Progenitor cell of endocrine pancreas (in vitro differentiated cells): ENCODE data around the gene EDN1. TPM values are rescaled to one million over a fixed set of nuclear protein-coding genes. Genes with fewer than 3 reads are reported as not detected.

Source experiments
- DNase-seq: peaks from one replicate; pipeline ENCODE4 v3.0.0; 2021; ENCODE audit warnings: low spot score; ENCODE audit not compliant: unreplicated experiment
- H3K27ac Mint-ChIP-seq: 2 replicates; pipeline ENCODE4 v1.8.0; 2021; ENCODE audit warnings: mild to moderate bottlenecking, moderate library complexity, mixed read lengths
- H3K27me3 Mint-ChIP-seq: 2 replicates; pipeline ENCODE4 v1.8.0; 2021; ENCODE audit warnings: mixed read lengths
- H3K36me3 Mint-ChIP-seq: 2 replicates; pipeline ENCODE4 v1.8.0; 2022; ENCODE audit warnings: mixed read lengths; ENCODE audit not compliant: insufficient read depth
- H3K4me1 Mint-ChIP-seq: 2 replicates; pipeline ENCODE4 v1.8.0; 2021; ENCODE audit warnings: low read depth, mixed read lengths
- H3K4me3 Mint-ChIP-seq: 2 replicates; pipeline ENCODE4 v1.8.0; 2021; ENCODE audit warnings: low read depth, mild to moderate bottlenecking, moderate library complexity, mixed read lengths
- H3K9me3 Mint-ChIP-seq: 2 replicates; pipeline ENCODE4 v1.8.0; 2021; ENCODE audit warnings: low read depth, mixed read lengths
- CTCF ChIP-seq: fragments of 200-600 bp; sonication (generic); IDR thresholded peaks from one replicate; pipeline ENCODE4 v1.5.0; 2021; ENCODE audit warnings: antibody characterized with exemption, mild to moderate bottlenecking; ENCODE audit not compliant: unreplicated experiment
- total RNA-seq: library from RNA; stranded (reverse); gene quantifications from 2 replicates; pipeline ENCODE4 v1.2.1, GENCODE V29; 2021

Gene EDN1
- total RNA-seq, 1 donor from 2014 or later, result 2.0 TPM

- H3K4me3 Mint-ChIP-seq, result peak overlapping the region; percentile 74
Measured at GRCh38 chr6:12288914-12289313, 1.2 kb upstream of the EDN1 start.

GRCh38 chr6:12289365-12289919 lies 719 bp upstream of the EDN1 start:
- peak; percentile 39 for DNase-seq
- H3K27me3 Mint-ChIP-seq, result peaks cover 19% of the 10 kb centered on the region
- peaks cover 36% of the 10 kb centered on the region for H3K4me1 Mint-ChIP-seq
- TF ChIP-seq CTCF, result peak; percentile 78
- H3K9me3 Mint-ChIP-seq, result no peaks in the 10 kb centered on the region
- peak overlapping the region; percentile 74 for H3K4me3 Mint-ChIP-seq
- H3K36me3 Mint-ChIP-seq, result peaks cover 2% of the 10 kb centered on the region
- H3K27ac Mint-ChIP-seq, result peak overlapping the region; percentile 90

More at GRCh38 chr6:12288914-12289313, 1.2 kb upstream of the EDN1 start:
- TF ChIP-seq CTCF, result no peak
- no peak for DNase-seq
- Mint-ChIP-seq H3K36me3 (no peaks in the 10 kb centered on the region), H3K9me3 (no peaks in the 10 kb centered on the region), H3K4me1 (peaks cover 36% of the 10 kb centered on the region), H3K27me3 (peaks cover 19% of the 10 kb centered on the region), H3K27ac (peak overlapping the region; percentile 90)

DNA sequence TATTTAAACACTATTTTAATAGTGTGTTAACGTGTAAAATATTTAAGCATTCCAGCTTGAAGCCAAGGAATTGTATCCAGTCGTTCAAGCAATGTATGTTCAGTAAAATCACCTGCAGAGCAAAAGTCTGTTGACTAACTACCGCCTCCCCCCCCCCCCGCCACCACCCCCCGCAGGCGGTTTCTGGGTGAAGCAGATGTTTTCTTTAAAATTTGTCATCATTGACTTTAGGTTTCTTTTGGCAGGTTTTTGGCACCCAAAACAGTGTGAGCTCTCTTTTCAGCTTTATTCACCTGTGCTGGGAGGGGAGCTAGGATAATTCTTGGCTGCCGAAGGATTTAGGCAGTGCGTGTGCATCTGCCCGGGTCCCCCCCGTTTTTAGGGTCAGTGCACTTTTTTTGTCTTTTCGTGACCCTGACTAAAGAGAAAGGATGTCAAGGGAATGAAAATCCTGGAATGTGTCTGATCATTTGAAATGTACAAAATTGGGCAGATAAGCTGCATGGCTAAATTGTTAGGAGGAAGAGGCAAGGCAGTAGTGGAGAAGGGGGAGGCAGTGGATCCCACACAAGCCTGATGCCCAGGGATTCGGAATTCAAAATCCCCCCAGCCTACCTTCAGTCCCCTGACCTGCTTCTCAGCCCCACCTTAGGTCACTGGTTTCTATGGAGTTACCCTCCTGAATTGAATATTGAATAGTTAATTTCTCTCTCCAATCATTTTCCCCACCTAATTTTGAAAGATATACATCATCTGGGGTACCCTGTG lies 1.1 kb downstream of the EDN1 start:
- no peak for DNase-seq
- Mint-ChIP-seq H3K4me3 (peak overlapping the region; percentile 74), H3K36me3 (peaks cover 2% of the 10 kb centered on the region), H3K9me3 (no peaks in the 10 kb centered on the region), H3K4me1 (peaks cover 41% of the 10 kb centered on the region), H3K27me3 (peaks cover 19% of the 10 kb centered on the region), H3K27ac (no peak overlapping the region)
- no peak for TF ChIP-seq CTCF

GRCh38 chr6:12291839-12292604 lies 1.9 kb downstream of the EDN1 start:
- peak overlapping the region; percentile 63 for H3K4me3 Mint-ChIP-seq
- H3K36me3 Mint-ChIP-seq, result peaks cover 2% of the 10 kb centered on the region
- H3K27me3 Mint-ChIP-seq, result peaks cover 19% of the 10 kb centered on the region
- DNase-seq, result no peak
- H3K4me1 Mint-ChIP-seq, result peaks cover 43% of the 10 kb centered on the region
- no peak overlapping the region for H3K27ac Mint-ChIP-seq
- peak; percentile 26 for TF ChIP-seq CTCF
- no peaks in the 10 kb centered on the region for H3K9me3 Mint-ChIP-seq

GRCh38 chr6:12293235-12293930 lies 3.2 kb downstream of the EDN1 start:
- peaks cover 2% of the 10 kb centered on the region for H3K36me3 Mint-ChIP-seq
- no peak overlapping the region for H3K4me3 Mint-ChIP-seq

More at GRCh38 chr6:12293235-12293930, 3.2 kb downstream of the EDN1 start:
- DNase-seq, result no peak
- Mint-ChIP-seq H3K9me3 (no peaks in the 10 kb centered on the region), H3K27ac (no peak overlapping the region), H3K4me1 (peaks cover 41% of the 10 kb centered on the region), H3K27me3 (peaks cover 19% of the 10 kb centered on the region)
- no peak for TF ChIP-seq CTCF
